K562 (cell line): Measurements from ENCODE around the gene GALNT7. TPM values are rescaled to one million over a fixed set of nuclear protein-coding genes. Genes with fewer than 3 reads are reported as not detected.

Source experiments
- AFF4 ChIP-seq: sonication (generic); formaldehyde crosslinking; IDR thresholded peaks from 2 replicates; pipeline ENCODE4 v1.8.0; 2023; ENCODE audit warnings: mild to moderate bottlenecking, missing genetic modification reagents
- COPS2 ChIP-seq: fragments of 450-650 bp; conservative IDR thresholded peaks from 2 replicates; pipeline ENCODE4 v1.6.1; 2016; ENCODE audit warnings: mild to moderate bottlenecking, moderate library complexity
- FOXJ3 ChIP-seq: sonication (generic); formaldehyde crosslinking; IDR thresholded peaks from 2 replicates; pipeline ENCODE4 v1.4.0; 2020; ENCODE audit warnings: mild to moderate bottlenecking, missing genetic modification reagents
- GTF2B ChIP-seq: IDR thresholded peaks from 2 replicates; pipeline ENCODE4 v1.6.1; 2011; ENCODE audit not compliant: insufficient read length; ENCODE audit errors: extremely low read depth
- MTA2 ChIP-seq: fragments of 450-650 bp; IDR thresholded peaks from 2 replicates; pipeline ENCODE4 v1.6.1; 2016; ENCODE audit warnings: low read depth
- NFE2L1 ChIP-seq: fragments of 450-650 bp; IDR thresholded peaks from 2 replicates; pipeline ENCODE4 v1.6.1; 2016; ENCODE audit warnings: missing genetic modification characterization, low read depth, mild to moderate bottlenecking, missing compliant biosample characterization, moderate library complexity, borderline replicate concordance
- PHB ChIP-seq: fragments of 250-450 bp; sonication (Bioruptor Pico); IDR thresholded peaks from 2 replicates; pipeline ENCODE4 v1.5.0; 2021
- PYGO2 ChIP-seq: fragments of 450-650 bp; IDR thresholded peaks from 2 replicates; pipeline ENCODE4 v1.6.1; 2016; ENCODE audit warnings: mild to moderate bottlenecking, missing genetic modification characterization, moderate library complexity, missing compliant biosample characterization
- RFX5 ChIP-seq: IDR thresholded peaks from 2 replicates; pipeline ENCODE4 v1.6.1; 2011; ENCODE audit warnings: low read depth, mild to moderate bottlenecking, improper control_type of control experiment, low read length
- TCF7 ChIP-seq: sonication (generic); IDR thresholded peaks from 2 replicates; pipeline ENCODE4 v1.6.1; 2016; ENCODE audit warnings: antibody characterized with exemption, borderline replicate concordance
- THRAP3 ChIP-seq: fragments of 450-650 bp; IDR thresholded peaks from 2 replicates; pipeline ENCODE4 v1.6.1; 2016; ENCODE audit warnings: mild to moderate bottlenecking, inconsistent platforms, borderline replicate concordance
- ZC3H8 ChIP-seq: fragments of 450-650 bp; IDR thresholded peaks from 2 replicates; pipeline ENCODE4 v1.6.1; 2017
- ZNF277 ChIP-seq: fragments of 250-450 bp; sonication (Bioruptor Pico); IDR thresholded peaks from 2 replicates; pipeline ENCODE4 v1.8.0; 2022; ENCODE audit warnings: inconsistent platforms, mild to moderate bottlenecking, moderate library complexity, borderline replicate concordance
- polyA plus RNA-seq, 8 experiments: library from polyadenylated mRNA; depleted of rRNA in 4 of 8; stranded (reverse) in 5 of 8; unstranded in 3 of 8; fragments of >200 nt; fragmentation: Nextera tagmentation in 2 of 8; fragmentation: Illumina TruSeq in 1 of 8; extraction: Ambion mirVana in 2 of 8; extraction: Trizol in 1 of 8; gene quantifications; 2 replicates each; pipeline versions ENCODE4 v1.2.1 to v1.2.3, GENCODE V29; 2011 to 2014; ENCODE audit warnings: inconsistent platforms in 1 of 8, missing spikeins in 1 of 8
- total RNA-seq, 7 experiments: library from RNA; depleted of rRNA in 6 of 7; stranded (reverse); fragments of >200 nt in 6 of 7; fragmentation: Illumina TruSeq in 2 of 7; extraction: Trizol in 2 of 7; gene quantifications; 2 replicates each; pipeline versions ENCODE4 v1.2.1 to v1.2.3, GENCODE V29; 2011 to 2021; ENCODE audit warnings: low replicate concordance in 1 of 7
- TF ChIP-seq, protein P1 (sequence below): IDR thresholded peaks from 2 replicates; pipeline ENCODE4 v1.6.1; 2014; ENCODE audit warnings: antibody characterized with exemption
- TF ChIP-seq, protein P2 (sequence below): fragments of 250-450 bp; sonication (Bioruptor Pico); IDR thresholded peaks from 2 replicates; pipeline ENCODE4 v1.8.0; 2022; ENCODE audit warnings: moderate library complexity, mild to moderate bottlenecking, inconsistent platforms
- TF ChIP-seq, protein P3 (sequence below): sonication (generic); formaldehyde crosslinking; IDR thresholded peaks from 2 replicates; pipeline ENCODE4 v1.5.0; 2020; ENCODE audit warnings: missing genetic modification reagents
- TF ChIP-seq, protein P4 (sequence below): fragments of 250-450 bp; sonication (Bioruptor Pico); IDR thresholded peaks from 2 replicates; pipeline ENCODE4 v1.4.0; 2020; ENCODE audit warnings: mild to moderate bottlenecking, moderate library complexity

GALNT7 gene
- total and polyA plus RNA-seq, 9 of the 15 experiments (the other 6 are each of a cell fraction or from before 2014, with no cell fraction given): 16.7 to 38.7 (median 31.1) TPM

DNA sequence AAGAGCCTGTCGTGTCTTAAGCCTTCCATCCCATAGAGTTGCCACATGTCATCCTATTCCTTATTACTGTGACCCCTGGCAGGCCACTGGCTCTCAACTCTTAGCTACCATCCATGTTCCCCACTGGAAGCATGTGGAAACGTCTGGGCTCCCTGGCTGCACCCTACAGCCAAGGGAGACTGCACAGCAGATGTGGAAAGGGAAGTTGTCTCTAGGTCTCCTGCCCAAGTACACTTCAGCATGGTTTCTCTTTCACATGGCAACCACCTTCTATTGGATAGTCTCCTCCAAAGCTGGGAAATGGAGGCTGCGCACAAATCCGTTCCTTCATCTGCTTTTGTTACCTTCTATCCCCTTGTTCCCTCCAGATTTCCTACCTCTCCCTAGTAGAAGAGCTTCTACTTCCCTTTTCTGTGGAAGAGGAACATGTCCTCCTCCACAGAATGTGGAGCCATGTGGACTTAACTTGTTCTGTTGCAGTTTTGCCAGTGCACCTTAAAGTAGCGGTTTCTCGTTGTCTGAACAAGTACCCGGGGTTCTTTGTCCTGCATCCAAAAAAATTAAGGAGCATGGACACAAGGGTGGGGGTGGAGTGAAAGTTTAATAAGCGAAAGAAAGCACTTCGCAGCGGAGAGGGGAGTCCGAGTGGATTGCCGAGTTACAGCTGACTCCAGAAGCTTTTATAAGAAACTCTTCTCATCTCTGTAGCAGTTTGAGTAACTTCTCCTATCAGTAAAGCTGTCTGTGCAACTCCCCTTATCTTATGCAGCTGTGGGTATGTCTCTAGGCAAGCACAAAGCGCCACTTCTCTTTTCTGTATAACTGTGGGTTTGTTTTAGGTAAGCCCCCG, 113.0 kb downstream of the GALNT7 start (continued):
- TF ChIP-seq RFX5 (peak; percentile 55; the same call in 1 of the 2 replicates), THRAP3 (no peak), FOXJ3 (CRISPR knock-in tag) (no peak), PYGO2 (tag) (no peak), MTA2 (peak; percentile 34; the same call in 1 of the 2 replicates), ZNF277 (CRISPR knock-in tag) (no peak), COPS2 (no peak), TCF7 (no peak), GTF2B (no peak), ZC3H8 (no peak), AFF4 (CRISPR knock-in tag) (no peak), PHB (no peak), NFE2L1 (tag) (no peak)
- TF ChIP-seq, protein P1, sequence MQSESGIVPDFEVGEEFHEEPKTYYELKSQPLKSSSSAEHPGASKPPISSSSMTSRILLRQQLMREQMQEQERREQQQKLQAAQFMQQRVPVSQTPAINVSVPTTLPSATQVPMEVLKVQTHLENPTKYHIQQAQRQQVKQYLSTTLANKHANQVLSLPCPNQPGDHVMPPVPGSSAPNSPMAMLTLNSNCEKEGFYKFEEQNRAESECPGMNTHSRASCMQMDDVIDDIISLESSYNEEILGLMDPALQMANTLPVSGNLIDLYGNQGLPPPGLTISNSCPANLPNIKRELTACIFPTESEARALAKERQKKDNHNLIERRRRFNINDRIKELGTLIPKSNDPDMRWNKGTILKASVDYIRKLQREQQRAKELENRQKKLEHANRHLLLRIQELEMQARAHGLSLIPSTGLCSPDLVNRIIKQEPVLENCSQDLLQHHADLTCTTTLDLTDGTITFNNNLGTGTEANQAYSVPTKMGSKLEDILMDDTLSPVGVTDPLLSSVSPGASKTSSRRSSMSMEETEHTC: no peak
- TF ChIP-seq, protein P2, sequence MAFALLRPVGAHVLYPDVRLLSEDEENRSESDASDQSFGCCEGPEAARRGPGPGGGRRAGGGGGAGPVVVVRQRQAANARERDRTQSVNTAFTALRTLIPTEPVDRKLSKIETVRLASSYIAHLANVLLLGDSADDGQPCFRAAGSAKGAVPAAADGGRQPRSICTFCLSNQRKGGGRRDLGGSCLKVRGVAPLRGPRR (CRISPR knock-in tag): no peak
- TF ChIP-seq, protein P3, sequence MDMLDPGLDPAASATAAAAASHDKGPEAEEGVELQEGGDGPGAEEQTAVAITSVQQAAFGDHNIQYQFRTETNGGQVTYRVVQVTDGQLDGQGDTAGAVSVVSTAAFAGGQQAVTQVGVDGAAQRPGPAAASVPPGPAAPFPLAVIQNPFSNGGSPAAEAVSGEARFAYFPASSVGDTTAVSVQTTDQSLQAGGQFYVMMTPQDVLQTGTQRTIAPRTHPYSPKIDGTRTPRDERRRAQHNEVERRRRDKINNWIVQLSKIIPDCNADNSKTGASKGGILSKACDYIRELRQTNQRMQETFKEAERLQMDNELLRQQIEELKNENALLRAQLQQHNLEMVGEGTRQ (CRISPR knock-in tag): no peak
- TF ChIP-seq, protein P4, sequence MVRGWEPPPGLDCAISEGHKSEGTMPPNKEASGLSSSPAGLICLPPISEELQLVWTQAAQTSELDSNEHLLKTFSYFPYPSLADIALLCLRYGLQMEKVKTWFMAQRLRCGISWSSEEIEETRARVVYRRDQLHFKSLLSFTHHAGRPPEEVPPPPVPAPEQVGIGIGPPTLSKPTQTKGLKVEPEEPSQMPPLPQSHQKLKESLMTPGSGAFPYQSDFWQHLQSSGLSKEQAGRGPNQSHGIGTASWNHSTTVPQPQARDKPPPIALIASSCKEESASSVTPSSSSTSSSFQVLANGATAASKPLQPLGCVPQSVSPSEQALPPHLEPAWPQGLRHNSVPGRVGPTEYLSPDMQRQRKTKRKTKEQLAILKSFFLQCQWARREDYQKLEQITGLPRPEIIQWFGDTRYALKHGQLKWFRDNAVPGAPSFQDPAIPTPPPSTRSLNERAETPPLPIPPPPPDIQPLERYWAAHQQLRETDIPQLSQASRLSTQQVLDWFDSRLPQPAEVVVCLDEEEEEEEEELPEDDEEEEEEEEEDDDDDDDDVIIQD (CRISPR knock-in tag): no peak
